Lung microvascular endothelial cell (primary cell): ENCODE measurements around the gene TECTB. TPM values are rescaled to one million over a fixed set of nuclear protein-coding genes. Genes with fewer than 3 reads are reported as not detected.
A peak's percentile ranks its signal among the peaks of the same experiment; 100 is the strongest.
"Not testable (repeated sequence)": the region's sequence is repeated elsewhere in the genome, so short reads cannot be mapped to it uniquely, and the experiment has no call there.

Experiments used
- DNase-seq, 2 donors: peaks; one replicate each; pipeline versions ENCODE4 v3.0.0 to v3.0.0-alpha.2; 2010; ENCODE audit warnings: low read depth in 2 of 2
- total RNA-seq: library from RNA; depleted of rRNA; stranded (reverse); fragments of >200 nt; gene quantifications from 2 replicates; pipeline ENCODE4 v1.2.1, GENCODE V29; 2014

Gene TECTB
- not detected in 2 replicates for total RNA-seq

DNA sequence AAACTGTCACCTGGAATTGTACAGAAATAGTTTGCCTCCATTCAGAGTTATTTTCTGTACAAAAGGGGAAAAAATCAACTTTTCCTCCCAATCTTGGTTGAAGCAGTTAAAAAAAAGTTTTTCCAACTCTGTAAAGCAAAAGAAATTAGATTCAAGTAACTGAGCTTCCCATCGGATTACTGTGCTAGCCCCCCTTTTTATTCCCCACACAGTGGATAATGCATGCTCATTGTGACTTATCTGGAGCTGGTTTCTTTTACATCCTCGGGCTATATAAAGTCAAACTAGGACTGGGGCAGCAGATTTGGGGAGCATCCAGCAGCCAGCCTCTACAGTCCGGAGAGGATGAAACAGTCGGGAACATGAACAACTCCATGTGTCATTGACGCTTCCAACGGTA is at the start of gene TECTB:
TECTB (plus strand) TSS at position 301 of the 400 bp plus-strand sequence. CDS start 335 bp downstream, outside the sequence.
- DNase-seq: no peak

DNA sequence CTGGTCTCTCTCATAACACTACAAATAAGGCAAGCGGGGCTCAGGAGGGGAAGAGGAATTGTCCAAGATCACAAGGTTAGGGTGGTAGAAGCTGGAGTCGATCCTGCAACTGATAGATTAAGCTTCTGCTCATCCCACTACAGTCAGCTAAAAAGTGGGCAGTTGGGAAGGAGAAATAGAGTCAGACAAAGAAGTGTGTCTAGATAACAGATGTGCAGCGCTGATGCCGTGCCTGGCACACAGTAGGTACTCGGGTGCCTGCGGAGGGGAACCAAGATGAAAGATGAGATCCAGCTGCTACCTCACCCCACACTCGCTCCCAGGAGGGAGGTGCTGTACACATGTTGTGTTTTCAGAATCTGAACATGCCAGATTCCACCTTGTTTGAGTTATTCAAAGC is 48.1 kb upstream of the TECTB start:
- no peak for DNase-seq

DNA sequence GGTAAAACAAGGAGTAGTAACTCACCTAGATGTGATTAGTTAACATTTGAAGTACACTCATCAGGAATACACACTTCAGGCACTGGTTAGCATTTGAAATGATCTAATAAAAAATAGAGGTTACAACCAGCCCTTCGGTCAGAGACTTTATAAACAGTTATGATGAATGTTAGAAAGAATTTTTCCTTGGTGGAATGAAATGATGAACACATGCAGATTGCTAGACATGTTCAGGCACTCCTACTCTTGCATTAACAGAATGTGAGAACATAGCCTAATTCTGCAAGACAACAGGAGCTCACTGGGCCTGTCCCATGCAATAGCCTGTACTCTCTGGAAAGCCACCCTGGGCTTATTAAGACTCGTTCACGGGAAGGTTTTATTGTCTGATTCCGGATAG is 47.3 kb upstream of the TECTB start:
- no peak for DNase-seq

DNA sequence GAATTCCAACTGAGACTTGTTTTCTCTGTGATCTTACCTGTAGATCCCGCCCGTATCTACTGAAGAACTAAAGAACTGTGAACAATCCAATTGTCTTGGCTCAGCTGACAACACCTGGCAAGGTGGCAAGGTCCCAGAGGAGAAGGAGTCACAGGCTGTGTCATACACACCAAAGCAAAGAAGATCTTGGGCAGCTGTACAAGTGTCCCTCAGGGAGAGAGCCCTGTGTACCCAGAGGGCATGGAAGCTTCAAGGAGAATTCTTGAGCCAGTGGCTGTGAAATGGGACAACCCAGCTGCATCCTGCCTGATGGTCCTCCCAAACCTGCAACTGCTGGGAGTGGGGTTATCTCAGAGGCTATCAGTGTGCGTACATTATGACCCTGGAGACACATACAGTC is 46.7 kb upstream of the TECTB start:
- DNase-seq: no peak

DNA sequence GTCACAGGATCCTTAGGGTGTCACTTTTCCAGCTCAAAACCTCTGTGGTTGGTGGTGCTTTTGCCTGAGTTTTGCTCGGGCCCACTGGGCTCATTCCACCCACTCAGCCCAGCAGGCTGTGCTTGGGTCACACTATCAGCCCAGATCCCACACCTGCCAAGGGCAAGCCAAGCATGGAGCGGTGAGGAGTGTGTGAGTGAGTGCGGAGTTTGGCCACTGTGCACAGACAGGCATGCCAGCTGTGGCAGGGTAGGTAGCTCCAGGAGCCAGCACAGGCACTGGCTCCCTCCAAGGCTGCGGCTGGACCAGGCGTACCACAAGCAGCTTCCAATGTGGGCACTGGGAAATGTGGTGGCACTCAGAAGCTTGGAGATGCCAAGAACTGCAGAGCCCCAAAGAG is 43.9 kb upstream of the TECTB start:
- DNase-seq: no peak

DNA sequence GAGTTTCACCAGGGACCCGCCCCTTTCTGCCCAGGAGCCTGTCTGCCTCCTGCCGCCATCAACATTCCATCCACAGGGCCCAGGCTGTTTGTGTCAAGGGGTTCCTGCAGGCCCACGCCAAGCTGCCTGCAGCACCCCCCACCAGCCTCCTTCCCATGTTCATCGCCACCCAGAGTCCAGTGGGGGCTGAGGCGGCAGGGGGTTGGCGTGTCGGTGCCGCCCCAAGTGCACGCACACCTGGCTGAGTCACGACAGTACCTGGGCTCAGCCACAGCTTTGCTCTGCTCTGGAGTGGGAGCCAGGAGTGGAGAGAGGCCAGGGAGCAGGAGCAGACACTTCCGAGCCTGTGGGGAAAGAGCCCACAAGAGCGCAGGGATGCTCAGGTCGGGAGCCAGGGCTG is 42.8 kb upstream of the TECTB start:
- no peak for DNase-seq

DNA sequence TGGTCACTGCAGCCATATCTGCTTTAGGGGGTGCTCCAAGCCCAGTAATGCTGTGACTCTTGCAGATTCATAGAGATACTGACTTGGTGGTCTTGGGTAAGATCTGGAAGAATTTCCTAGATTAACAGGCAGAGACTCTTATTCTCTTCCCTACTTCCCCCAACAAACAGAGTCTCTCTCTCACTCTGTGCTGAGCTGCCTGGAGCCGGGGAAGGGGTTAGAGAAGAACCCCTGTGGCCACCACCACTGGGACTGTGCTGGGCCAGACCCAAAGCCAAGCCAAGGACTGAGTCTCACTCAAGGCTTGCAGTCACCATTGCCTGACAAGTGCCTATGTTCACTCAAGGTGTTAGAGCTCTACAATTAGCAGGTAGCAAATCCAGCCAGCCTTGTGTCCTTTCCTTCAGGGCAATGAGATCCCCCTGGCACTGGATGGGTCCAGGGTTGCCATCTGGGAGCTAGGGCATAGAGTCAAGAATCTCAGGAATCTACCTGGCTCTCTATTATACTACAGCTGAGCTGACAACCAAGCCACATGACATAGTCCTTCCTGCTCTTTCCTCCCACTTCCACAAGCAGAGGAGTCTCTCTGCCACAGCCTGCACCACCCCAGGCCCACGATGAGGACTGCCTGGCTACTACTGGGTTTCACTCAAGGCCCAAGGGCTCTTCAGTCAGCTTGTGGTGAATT is 41.4 kb upstream of the TECTB start:
- DNase-seq: no peak

DNA sequence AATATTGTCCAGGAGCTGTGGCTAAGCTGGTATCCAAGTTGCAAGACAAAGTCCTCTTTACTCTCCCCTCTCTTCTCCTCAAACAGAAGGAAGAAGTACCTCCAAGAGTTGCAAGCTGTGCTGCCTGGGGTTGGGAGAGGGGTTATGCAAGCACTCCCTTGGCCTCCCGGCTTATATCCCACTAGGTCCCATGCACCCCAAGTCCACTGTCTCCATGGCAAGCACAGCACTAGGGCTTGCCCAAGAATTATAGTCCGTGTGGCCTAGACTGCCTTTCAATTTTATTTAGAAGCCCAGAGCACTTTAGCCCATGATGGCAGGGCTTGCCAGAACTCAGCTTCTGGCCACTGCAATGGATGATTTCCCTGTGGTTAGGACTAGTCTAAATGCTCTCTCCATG is 40.4 kb upstream of the TECTB start:
- no peak for DNase-seq

DNA sequence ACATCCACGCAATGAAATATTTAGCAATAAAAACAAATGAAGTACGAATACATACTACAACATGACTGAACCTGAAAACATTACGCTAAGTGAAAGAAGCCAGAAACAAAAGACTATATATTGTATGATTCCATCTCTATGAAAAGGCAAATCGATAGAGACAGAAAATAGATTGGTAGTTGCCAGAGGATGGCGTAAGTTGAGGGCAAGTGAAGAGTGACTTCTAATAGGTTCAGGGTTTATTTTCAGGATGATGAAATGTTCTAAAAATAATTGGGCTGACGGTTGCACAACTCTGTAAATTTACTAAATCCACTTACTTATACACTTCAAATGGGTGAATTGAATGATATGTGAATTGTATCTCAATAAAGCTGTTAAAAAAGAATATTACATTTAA is 39.5 kb upstream of the TECTB start:
- DNase-seq: no peak

DNA sequence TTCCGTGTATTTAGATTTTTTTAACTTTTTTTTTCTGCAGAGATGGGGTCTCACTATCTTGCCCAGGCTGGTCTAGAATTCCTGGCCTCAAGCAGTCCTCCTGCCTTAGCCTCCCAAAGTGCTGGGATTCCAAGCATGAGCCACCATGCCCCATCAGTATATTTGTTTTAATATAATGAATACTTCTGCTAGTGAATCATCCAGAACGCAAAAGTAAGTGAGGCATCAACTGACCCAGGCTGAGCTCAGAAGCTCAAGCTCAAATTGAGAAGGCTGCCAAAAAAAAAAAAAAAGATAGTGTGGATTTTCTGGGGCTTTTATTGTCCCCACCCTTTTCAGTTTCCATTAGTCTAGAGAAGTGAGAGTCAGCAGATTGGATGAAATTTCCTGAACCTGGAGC is 39.0 kb upstream of the TECTB start:
- no peak for DNase-seq

DNA sequence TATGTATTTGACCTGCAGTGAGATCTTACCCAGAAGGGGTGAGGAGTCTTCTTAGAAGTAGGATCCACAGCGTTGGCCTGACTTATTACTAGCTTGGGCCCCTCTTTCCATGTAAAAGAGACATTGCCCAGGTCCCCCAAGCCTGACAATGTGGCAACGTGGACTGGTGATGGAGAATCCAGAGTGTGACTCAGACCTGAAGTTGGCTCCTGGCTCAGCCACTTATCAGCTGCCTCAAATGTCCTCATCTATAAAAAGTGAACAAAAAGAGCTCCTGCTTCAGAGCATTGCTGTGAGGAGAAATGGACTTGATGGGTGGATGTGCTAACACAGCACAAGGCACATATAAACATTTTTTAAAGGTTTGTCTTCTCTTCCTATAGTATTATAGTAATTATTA is 35.4 kb upstream of the TECTB start:
- no peak for DNase-seq

DNA sequence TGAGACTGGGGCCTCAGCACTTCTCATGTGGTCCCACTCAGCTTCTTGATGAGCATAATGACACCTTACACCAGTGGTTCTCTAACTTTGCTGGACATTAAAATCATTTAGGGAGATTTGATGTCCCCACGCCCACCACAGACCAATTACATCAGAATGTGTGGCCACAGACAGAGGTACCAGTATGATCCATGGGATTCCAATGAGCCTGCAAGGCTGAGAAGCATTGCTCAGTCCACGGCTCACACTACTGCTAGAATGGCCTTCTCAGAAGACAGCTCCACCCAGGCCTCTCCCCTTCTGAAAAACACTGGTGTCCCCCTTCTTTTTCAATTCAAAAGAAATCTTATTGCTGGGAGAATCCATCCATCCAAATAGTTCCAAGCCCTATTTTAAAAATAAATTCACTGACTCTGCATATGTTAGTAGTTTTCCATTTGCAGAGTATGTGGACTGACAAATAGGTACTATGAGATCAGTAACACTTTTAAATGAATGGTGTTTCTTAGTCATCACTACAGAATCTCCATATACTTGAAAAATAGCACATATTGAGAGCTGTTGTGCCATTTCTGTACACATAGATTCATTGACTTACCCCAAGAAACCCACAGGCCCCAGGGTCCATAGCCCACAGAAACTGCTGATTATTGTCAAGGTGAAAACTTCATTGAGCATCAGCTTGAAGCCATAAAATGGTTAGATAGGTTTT is 34.5 kb upstream of the TECTB start:
- DNase-seq: no peak

DNA sequence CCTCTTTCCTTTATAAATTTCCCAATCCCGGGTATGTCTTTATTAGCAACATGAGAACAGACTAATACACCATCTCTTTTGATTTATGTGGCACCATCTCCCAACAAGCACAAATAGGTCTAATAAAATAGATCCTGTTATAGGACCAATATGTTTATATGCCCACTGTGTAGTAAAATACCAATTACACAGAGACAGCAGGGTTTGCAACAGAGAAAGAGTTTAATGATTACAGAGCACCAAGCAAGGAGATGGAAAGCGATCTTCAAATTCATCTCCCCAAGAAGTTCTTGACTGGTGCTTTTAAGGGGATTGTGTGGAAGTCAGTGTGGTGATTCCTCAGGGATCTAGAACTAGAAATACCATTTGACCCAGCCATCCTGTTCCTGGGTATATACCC is 33.5 kb upstream of the TECTB start:
- DNase-seq: no peak

DNA sequence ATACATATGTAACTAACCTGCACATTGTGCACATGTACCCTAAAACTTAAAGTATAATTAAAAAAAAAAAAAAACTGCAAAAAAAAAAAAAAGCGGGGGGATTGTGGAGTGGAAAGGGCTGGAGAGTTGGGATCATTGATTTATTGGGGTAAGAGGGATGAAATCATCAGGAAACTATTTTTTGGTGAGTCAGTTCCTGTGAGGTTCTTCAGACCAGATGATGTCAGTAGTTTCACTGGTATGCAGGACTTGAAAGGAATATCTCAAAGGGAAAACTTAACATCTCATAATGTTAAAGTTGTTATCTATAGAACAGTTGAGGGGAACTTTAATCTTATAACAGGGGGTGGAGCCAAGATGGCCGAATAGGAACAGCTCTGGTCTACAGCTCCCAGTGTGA is 32.6 kb upstream of the TECTB start:
- DNase-seq: peak in 1 of 2 donors; percentile 29

DNA sequence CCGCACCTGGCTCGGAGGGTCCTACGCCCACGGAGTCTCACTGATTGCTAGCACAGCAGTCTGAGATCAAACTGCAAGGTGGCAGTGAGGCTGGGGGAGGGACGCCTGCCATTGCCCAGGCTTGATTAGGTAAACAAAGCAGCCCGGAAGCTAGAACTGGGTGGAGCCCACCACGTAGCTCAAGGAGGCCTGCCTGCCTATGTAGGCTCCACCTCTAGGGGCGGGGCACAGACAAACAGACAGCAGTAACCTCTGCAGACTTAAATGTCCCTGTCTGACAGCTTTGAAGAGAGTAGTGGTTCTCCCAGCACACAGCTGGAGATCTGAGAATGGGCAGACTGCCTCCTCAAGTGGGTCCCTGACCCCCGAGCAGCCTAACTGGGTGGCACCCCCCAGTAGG is 32.0 kb upstream of the TECTB start:
- DNase-seq: not testable (repeated sequence)

DNA sequence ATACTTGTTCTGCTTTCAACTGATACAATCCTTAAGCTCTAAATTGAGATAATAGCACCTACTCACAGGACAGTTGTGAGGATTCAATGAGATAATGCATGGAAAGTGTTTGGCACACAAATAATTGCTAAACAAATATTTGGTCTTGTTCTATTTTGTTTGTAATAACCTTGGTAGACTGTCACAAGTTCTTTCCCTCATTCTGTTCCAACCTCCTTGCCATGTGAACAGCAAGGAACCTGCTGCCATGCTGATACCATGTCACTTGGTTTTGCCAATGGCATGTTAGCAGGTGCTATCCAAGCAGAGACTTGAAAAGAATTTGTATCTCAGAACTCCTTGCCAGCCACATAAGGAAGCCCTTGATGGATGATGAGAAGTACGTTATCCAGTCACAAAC is 24.8 kb upstream of the TECTB start:
- DNase-seq: no peak

DNA sequence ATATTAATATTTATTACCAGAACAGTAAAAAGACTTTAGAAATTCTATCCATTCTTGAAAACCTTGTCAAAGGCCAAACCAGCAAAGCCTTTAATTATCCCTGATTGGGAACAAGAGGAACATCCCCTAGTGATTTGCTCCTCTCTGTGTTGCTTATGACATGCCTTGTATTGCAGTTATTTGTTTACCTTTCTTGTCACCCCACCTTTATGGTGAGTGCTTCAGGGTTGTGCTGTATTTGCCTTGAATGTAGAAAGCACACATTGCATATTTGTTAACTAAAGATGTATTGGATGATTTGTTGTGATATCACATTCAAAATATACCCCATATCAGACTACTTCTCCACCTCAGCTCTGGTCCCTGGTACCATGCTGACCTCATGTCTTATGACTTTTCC is 23.5 kb upstream of the TECTB start:
- no peak for DNase-seq

DNA sequence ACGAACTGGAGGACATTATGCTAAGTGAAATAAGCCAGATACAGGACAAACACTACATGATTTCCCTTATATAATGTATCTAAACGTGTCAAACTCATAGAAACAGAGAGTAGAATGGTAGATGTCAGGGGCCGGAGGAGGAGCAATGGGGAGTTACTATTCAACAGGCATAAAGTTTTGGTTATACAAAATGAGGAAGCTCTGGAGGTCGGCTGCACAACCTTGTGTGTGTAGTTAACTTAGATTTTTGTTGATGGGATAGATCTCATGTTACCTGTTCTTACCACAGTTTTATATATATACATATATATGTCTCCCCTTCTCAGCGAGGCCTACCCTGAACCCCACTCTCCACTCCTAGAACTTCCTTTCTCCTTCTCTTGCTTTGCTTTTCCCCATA is 22.4 kb upstream of the TECTB start:
- no peak for DNase-seq

DNA sequence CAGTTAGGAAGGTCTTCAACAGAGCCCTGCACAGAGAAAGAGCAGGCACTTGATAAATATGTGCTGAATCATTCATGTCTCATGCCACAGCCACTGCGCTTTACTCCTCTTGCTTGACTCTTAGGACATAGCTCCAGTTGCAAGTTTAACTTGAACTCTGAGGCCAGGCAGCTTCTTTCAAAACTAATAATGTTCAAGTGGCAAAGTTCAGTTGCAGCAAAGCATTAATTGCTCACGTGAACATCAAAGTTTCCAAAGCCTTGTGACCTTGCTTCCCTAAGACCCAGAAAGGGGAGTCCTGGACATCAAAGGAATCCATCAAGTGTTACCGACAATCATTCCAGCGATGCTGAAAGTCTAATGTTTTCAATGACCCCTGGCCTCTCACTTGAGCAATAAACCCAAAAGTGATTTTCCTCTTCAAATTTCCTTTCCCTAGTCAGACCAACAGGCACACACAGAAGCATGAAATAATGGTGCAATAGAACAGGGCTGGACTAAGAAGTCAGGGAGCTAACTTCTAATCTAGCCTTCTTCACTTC is 21.8 kb upstream of the TECTB start:
- no peak for DNase-seq

DNA sequence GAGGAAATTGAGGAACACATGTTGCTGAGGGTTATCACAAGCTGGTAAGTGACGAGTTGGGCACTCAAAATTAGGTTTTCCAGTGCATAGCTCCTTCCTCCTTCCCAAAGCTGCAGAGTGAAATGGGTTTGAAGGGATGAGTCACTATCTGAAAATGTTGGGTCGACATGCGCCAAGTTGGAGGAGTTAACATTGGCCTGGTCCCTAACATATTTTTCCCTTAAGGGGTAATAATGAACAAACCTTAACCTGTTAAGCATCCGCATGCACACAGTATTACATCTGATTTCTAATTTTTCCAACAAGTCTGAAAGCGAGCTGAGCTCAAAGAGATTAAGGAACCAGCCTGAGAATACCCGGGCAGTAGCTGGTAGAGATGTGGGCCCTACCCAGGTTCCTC is 20.7 kb upstream of the TECTB start:
- no peak for DNase-seq

DNA sequence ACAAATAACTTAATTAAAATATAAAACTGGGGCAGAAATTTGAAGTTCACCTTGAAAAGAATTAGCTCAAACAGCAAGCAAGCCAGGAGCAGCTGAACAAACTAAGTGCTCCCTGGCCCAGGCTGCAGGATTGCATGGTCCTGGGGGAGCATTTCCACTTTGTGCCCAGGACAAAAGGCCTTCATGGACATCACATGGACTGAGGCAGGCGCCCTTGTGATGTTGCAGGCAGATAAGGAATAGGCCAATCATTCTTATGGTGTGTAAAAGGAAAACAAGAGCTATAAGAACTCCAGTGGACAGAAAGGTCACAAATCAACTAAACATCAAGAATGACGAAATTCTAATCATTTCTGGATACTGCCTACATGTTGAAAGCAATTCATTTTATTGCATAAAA is 17.5 kb upstream of the TECTB start:
- DNase-seq: no peak

DNA sequence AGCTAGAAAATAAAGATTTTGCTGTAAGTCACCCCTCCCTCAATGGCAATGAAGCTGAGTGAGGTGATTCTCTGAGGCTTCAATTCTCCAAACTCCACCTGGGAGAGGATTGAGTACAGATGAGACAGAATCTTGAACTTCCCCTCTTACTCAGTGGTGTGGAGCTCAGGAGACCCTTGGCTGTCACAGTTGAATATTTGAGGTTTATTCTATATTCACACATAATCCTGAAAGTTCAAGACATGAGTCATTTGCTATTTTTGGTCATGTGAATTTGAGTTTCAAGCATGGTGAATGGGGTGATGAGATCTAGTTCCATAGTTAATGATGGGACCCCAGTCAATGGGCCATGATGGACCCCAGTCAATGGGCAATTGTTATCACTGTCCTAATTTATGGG is 13.9 kb upstream of the TECTB start:
- no peak for DNase-seq

DNA sequence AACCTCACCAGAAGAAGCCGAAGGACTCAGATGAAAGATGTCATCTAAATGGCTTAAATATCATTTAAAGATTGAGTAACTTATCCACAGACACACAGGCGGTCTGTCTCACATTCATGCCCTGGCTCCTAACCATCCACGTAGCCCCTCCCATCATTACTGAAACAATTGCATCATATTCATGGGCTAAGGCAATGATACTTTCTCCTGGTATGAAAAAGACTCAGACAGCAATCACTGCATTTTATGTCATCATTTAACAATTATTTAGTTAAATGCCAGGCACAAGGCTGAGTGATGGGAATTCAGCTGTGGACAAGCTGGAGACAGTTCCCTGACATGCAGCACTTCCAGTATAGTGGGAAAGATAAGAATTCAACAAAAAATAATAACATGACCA is 11.2 kb upstream of the TECTB start:
- no peak for DNase-seq
